Natural killer cell (primary cell): ENCODE data around the gene MYG1. TPM values are rescaled to one million over a fixed set of nuclear protein-coding genes. Genes with fewer than 3 reads are reported as not detected.

ENCODE experiments used
- ATAC-seq, 3 donors: fragments of 150-1000 bp in 2 of 3; fragments of 200-7000 bp in 1 of 3; cut with Tn5 transposase; 1 replicate in 1 of 3; 2 replicates in 2 of 3; pipeline ENCODE4 v1.10.0; 2021; ENCODE audit warnings: mild to moderate bottlenecking in 2 of 3, moderate library complexity in 2 of 3
- DNase-seq, 2 donors: peaks; one replicate each; pipeline versions ENCODE4 v3.0.0 to v3.0.0-alpha.2; 2013 to 2021; ENCODE audit warnings: mixed read lengths in 1 of 2
- H3K27ac ChIP-seq: one replicate; pipeline ENCODE4 v1.5.1; 2013; ENCODE audit warnings: mild to moderate bottlenecking, low read length
- H3K27me3 ChIP-seq: one replicate; pipeline ENCODE4 v1.6.1; 2013; ENCODE audit warnings: low read length; ENCODE audit not compliant: control insufficient read depth, insufficient read depth
- H3K36me3 ChIP-seq: one replicate; pipeline ENCODE4 v1.6.1; 2013; ENCODE audit warnings: low read length; ENCODE audit not compliant: control insufficient read depth, insufficient read depth
- H3K4me1 ChIP-seq: one replicate; pipeline ENCODE4 v1.6.1; 2013; ENCODE audit warnings: low read length; ENCODE audit not compliant: control insufficient read depth, insufficient read depth
- H3K4me3 ChIP-seq: one replicate; pipeline ENCODE4 v1.5.1; 2013; ENCODE audit warnings: low read length
- H3K9me3 ChIP-seq: one replicate; pipeline ENCODE4 v1.6.1; 2013; ENCODE audit warnings: low read length; ENCODE audit not compliant: control insufficient read depth, insufficient read depth
- H3K27ac Mint-ChIP-seq, 2 donors: one replicate each; pipeline ENCODE4 v1.8.0; 2022; ENCODE audit warnings: mild to moderate bottlenecking in 2 of 2, mixed read lengths in 2 of 2, moderate library complexity in 1 of 2
- H3K27me3 Mint-ChIP-seq, 2 donors: one replicate each; pipeline ENCODE4 v1.8.0; 2022; ENCODE audit warnings: low read depth in 2 of 2, mixed read lengths in 2 of 2
- H3K36me3 Mint-ChIP-seq: one replicate; pipeline ENCODE4 v1.8.0; 2022; ENCODE audit warnings: mixed read lengths
- H3K4me1 Mint-ChIP-seq, 2 donors: one replicate each; pipeline ENCODE4 v1.8.0; 2022; ENCODE audit warnings: mixed read lengths in 2 of 2
- H3K4me3 Mint-ChIP-seq: one replicate; pipeline ENCODE4 v1.8.0; 2022; ENCODE audit warnings: mild to moderate bottlenecking, moderate library complexity, mixed read lengths
- H3K9me3 Mint-ChIP-seq, 2 donors: one replicate each; pipeline ENCODE4 v1.8.0; 2022; ENCODE audit warnings: mixed read lengths in 2 of 2
- WGBS: methylation state at CpG from one replicate; pipeline ENCODE4 v1.1.7; 2013; ENCODE audit warnings: missing lambda C conversion rate; ENCODE audit not compliant: insufficient coverage; 5-methylcytosine and 5-hydroxymethylcytosine counted together
- intact Hi-C: fragments of 100-400 bp; cut with micrococcal nuclease; formaldehyde crosslinking; loops from one replicate; pipeline ENCODE4 v1.14.2; 2022
- total RNA-seq, 4 donors: library from RNA; stranded (reverse); fragments of 120-200 nt in 1 of 4; gene quantifications; one replicate each; pipeline versions ENCODE4 v1.2.3 to v1.2.4, GENCODE V29; 2013 to 2022
- TF ChIP-seq, protein P1 (sequence below): fragments of 200-600 bp; IDR thresholded peaks from one replicate; pipeline ENCODE4 v1.8.0; 2022; ENCODE audit warnings: antibody characterized with exemption

The MYG1 gene
- total RNA-seq, 3 donors from 2014 or later (not counting 1 experiment from before 2014, with no cell fraction given), result 22.8 to 30.6 (median 28.1) TPM

DNA sequence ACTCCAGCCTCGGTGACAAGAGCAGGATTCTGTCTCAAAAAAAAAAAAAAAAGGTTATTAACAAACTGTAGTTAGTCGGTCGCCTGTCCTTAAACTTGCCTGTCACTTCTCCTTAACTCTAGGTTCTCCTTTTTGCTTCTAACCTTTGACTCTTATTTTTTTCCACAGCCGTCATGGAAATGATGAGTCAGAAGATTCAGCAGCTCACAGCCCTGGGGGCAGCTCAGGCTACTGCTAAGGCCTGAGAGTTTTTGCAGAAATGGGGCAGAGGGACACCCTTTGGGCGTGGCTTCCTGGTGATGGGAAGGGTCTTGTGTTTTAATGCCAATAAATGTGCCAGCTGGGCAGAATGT, 418 bp upstream of the MYG1 start:
- H3K36me3 Mint-ChIP-seq, result no peaks in the 10 kb centered on the region
- H3K4me3 Mint-ChIP-seq, result peak overlapping the region; percentile 89
- no peaks in the 10 kb centered on the region for H3K9me3 Mint-ChIP-seq
- H3K27me3 Mint-ChIP-seq, result no peaks in the 10 kb centered on the region
- H3K9me3 ChIP-seq, result no peaks in the 10 kb centered on the region
- peaks cover 65 to 76% of the 10 kb centered on the region in 2 donors for H3K4me1 Mint-ChIP-seq
- intact Hi-C loops, result loop anchor here (1.0 to 5.0 kb wide), 2 partner anchors 22 to 77 kb away; partner anchors contain the start of gene AAAS
- DNase-seq (peak in 1 of 2 donors; percentile 50), ATAC-seq (peak in 1 of 3 donors; percentile 13)
- no peaks in the 10 kb centered on the region for H3K27me3 ChIP-seq
- peaks cover 51% of the 10 kb centered on the region for H3K4me1 ChIP-seq
- peak overlapping the region; percentile 72 to 89 for H3K27ac Mint-ChIP-seq
- peak overlapping the region; percentile 60 for H3K27ac ChIP-seq
- WGBS, result 55% methylated on average over 5 of the region's 5 CpGs
- H3K36me3 ChIP-seq, result peaks cover 25% of the 10 kb centered on the region
- TF ChIP-seq, protein P1, sequence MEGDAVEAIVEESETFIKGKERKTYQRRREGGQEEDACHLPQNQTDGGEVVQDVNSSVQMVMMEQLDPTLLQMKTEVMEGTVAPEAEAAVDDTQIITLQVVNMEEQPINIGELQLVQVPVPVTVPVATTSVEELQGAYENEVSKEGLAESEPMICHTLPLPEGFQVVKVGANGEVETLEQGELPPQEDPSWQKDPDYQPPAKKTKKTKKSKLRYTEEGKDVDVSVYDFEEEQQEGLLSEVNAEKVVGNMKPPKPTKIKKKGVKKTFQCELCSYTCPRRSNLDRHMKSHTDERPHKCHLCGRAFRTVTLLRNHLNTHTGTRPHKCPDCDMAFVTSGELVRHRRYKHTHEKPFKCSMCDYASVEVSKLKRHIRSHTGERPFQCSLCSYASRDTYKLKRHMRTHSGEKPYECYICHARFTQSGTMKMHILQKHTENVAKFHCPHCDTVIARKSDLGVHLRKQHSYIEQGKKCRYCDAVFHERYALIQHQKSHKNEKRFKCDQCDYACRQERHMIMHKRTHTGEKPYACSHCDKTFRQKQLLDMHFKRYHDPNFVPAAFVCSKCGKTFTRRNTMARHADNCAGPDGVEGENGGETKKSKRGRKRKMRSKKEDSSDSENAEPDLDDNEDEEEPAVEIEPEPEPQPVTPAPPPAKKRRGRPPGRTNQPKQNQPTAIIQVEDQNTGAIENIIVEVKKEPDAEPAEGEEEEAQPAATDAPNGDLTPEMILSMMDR, result no peak
- peak overlapping the region; percentile 78 for H3K4me3 ChIP-seq

DNA sequence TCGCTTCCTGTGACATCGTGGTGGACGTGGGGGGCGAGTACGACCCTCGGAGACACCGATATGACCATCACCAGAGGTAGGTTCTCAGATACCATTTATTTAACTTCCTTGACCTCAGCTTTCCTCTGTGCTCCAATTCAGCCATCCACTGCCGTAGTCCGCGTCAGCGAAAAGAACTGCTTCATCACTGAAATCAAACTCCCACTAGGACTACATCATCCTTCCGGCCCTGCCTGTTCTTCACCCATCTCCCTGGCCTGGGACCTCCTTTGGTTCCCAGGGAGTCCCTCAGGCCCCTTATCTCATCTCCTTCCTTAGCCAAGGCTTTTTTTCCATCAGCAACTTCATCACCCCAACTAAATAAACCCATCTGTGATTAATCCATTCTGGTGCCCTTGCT, 692 bp downstream of the MYG1 start:
- peak overlapping the region; percentile 78 for H3K4me3 ChIP-seq
- peaks cover 42% of the 10 kb centered on the region for H3K4me1 ChIP-seq
- peak overlapping the region; percentile 60 for H3K27ac ChIP-seq
- 3% methylated on average over 12 of the region's 12 CpGs for WGBS
- Mint-ChIP-seq H3K27ac (peak overlapping the region; percentile 72 to 89), H3K4me1 (peaks cover 60 to 72% of the 10 kb centered on the region in 2 donors), H3K4me3 (peak overlapping the region; percentile 89), H3K36me3 (no peaks in the 10 kb centered on the region), H3K27me3 (no peaks in the 10 kb centered on the region), H3K9me3 (no peaks in the 10 kb centered on the region)
- peaks cover 27% of the 10 kb centered on the region for H3K36me3 ChIP-seq
- H3K9me3 ChIP-seq, result no peaks in the 10 kb centered on the region
- TF ChIP-seq, protein P1, result no peak
- ATAC-seq (no peak), DNase-seq (no peak)
- no peaks in the 10 kb centered on the region for H3K27me3 ChIP-seq
- intact Hi-C loops, result no loop called here

DNA sequence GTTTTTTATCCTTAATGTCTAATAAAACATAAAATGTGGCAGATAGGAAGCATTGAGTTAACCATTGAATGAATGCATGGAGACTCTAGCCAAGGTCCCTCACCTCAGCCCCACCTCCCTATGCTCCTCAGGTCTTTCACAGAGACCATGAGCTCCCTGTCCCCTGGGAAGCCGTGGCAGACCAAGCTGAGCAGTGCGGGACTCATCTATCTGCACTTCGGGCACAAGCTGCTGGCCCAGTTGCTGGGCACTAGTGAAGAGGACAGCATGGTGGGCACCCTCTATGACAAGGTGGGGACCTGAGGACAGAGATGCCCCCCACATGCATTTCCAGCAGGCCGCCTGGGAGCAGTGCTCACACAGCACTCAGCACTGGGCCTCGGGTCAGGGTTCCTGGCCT, 3.4 kb downstream of the MYG1 start:
- H3K4me3 Mint-ChIP-seq, result peak overlapping the region; percentile 38
- DNase-seq, result no peak
- peak overlapping the region in 1 of 2 donors; percentile 19 for H3K27ac Mint-ChIP-seq
- TF ChIP-seq, protein P1, result no peak
- no peaks in the 10 kb centered on the region for H3K9me3 Mint-ChIP-seq
- no peaks in the 10 kb centered on the region for H3K27me3 ChIP-seq
- intact Hi-C loops, result no loop called here
- WGBS, result 95% methylated on average over 4 of the region's 5 CpGs
- H3K36me3 ChIP-seq, result peaks cover 47% of the 10 kb centered on the region
- H3K27me3 Mint-ChIP-seq, result no peaks in the 10 kb centered on the region
- peaks cover 37 to 48% of the 10 kb centered on the region in 2 donors for H3K4me1 Mint-ChIP-seq
- H3K4me1 ChIP-seq, result peaks cover 31% of the 10 kb centered on the region
- H3K9me3 ChIP-seq, result no peaks in the 10 kb centered on the region
- peaks cover 8% of the 10 kb centered on the region for H3K36me3 Mint-ChIP-seq
- H3K27ac ChIP-seq, result no peak overlapping the region
- no peak overlapping the region for H3K4me3 ChIP-seq
- no peak for ATAC-seq

DNA sequence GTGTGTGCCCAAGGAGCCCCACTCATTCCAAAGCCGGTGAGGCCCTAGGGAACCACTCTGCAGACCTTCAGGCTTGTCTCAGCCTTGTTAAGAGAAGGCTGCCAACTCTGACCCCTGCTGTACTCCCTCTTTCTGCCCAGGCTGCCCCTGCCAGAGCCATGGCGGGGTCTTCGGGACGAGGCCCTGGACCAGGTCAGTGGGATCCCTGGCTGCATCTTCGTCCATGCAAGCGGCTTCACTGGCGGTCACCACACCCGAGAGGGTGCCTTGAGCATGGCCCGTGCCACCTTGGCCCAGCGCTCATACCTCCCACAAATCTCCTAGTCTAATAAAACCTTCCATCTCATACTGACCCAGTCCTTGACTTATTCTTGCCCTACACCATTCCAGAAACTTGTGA, 7.3 kb downstream of the MYG1 start:
- Histone ChIP-seq H3K27me3 (no peaks in the 10 kb centered on the region), H3K27ac (no peak overlapping the region), H3K9me3 (no peaks in the 10 kb centered on the region), H3K4me3 (no peak overlapping the region), H3K4me1 (peaks cover 3% of the 10 kb centered on the region), H3K36me3 (peaks cover 66% of the 10 kb centered on the region)
- intact Hi-C loops, result no loop called here
- Mint-ChIP-seq H3K27me3 (no peaks in the 10 kb centered on the region), H3K36me3 (peaks cover 15% of the 10 kb centered on the region), H3K4me3 (no peak overlapping the region), H3K27ac (no peak overlapping the region), H3K9me3 (no peaks in the 10 kb centered on the region), H3K4me1 (peaks cover 8 to 15% of the 10 kb centered on the region in 2 donors)
- DNase-seq, result no peak
- no peak for ATAC-seq
- TF ChIP-seq, protein P1, result no peak
- WGBS, result 98% methylated on average over 10 of the region's 10 CpGs
